Neural progenitor cell (in vitro differentiated cells): Measurements from ENCODE around the gene FAM78A.

Experiments used
- EZH2 ChIP-seq: fragments of 200-600 bp; sonication (generic); IDR thresholded peaks from 2 replicates; pipeline ENCODE4 v1.6.1; 2017; ENCODE audit warnings: antibody characterized with exemption, mild to moderate bottlenecking, moderate library complexity
- TF ChIP-seq, protein P1 (sequence below): fragments of 200-600 bp; sonication (generic); IDR thresholded peaks from 2 replicates; pipeline ENCODE4 v1.5.1; 2017; ENCODE audit warnings: antibody characterized with exemption, mild to moderate bottlenecking

DNA sequence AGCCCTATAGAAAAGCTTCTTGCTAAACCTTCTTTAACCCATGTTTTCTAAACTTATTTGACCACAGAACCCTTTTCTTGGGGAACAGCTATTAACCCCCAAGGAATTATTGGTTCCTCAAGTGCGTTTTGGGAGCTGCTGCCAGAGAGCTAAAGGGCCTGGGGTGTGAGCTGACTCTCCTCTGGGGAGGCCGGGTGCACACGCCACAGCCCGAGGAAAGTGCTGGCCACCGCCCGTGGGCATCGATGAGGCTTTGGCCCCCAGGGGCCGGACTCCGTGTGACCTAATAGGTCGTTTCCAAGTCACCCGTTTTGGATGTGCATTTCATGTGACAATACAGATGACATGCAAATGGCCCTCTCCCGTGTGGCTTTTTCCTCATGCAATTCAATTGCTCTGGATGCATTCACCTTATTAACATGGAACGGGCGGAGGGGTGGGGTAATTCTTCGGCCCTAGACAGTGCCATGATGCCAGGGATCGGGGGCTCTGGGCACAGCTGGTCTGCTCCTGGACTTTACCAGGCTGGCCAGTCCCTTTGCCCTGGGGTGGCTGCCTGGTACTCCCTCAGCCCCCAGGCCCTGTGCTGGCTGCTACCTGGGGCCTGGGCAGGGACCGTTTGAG is 32.7 kb upstream of the FAM78A start:
- TF ChIP-seq, protein P1, sequence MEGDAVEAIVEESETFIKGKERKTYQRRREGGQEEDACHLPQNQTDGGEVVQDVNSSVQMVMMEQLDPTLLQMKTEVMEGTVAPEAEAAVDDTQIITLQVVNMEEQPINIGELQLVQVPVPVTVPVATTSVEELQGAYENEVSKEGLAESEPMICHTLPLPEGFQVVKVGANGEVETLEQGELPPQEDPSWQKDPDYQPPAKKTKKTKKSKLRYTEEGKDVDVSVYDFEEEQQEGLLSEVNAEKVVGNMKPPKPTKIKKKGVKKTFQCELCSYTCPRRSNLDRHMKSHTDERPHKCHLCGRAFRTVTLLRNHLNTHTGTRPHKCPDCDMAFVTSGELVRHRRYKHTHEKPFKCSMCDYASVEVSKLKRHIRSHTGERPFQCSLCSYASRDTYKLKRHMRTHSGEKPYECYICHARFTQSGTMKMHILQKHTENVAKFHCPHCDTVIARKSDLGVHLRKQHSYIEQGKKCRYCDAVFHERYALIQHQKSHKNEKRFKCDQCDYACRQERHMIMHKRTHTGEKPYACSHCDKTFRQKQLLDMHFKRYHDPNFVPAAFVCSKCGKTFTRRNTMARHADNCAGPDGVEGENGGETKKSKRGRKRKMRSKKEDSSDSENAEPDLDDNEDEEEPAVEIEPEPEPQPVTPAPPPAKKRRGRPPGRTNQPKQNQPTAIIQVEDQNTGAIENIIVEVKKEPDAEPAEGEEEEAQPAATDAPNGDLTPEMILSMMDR, result no peak
- TF ChIP-seq EZH2, result no peak
